ENCODE measurements around the gene MEX3D. TPM values are rescaled to one million over a fixed set of nuclear protein-coding genes. Genes with fewer than 3 reads are reported as not detected.

Gene MEX3D
- total RNA-seq, 1 donor from 2014 or later: 21.4 TPM

- Histone ChIP-seq H3K9me3 (no peaks in the 10 kb centered on the region), H3K27me3 (no peaks in the 10 kb centered on the region), H3K4me3 (no peak overlapping the region), H3K4me1 (peaks cover 26% of the 10 kb centered on the region), H3K36me3 (no peaks in the 10 kb centered on the region), H3K27ac (no peak overlapping the region)
- DNase-seq (ENCODE audit: extremely low spot score in 2 of 2): no peak
- intact Hi-C loops (cut with DNase I): no loop called here
- TF ChIP-seq CTCF (IDR thresholded peaks at IDR 0.05) (no peak), POLR2A (IDR thresholded peaks at IDR 0.05) (no peak), POLR2AphosphoS5 (IDR thresholded peaks at IDR 0.05; ENCODE audit: insufficient read depth in 1 of 2, low read depth in 1 of 2) (no peak)
Measured at GRCh38 chr19:1526979-1527649, 41.0 kb downstream of the MEX3D start.

GRCh38 chr19:1526066-1526778 lies 41.9 kb downstream of the MEX3D start:
- Histone ChIP-seq H3K27ac (no peak overlapping the region), H3K4me3 (no peak overlapping the region), H3K36me3 (no peaks in the 10 kb centered on the region), H3K4me1 (peaks cover 35% of the 10 kb centered on the region), H3K27me3 (no peaks in the 10 kb centered on the region), H3K9me3 (no peaks in the 10 kb centered on the region)
- intact Hi-C loops (cut with DNase I): no loop called here
- TF ChIP-seq POLR2A (IDR thresholded peaks at IDR 0.05) (no peak), CTCF (IDR thresholded peaks at IDR 0.05) (no peak), POLR2AphosphoS5 (IDR thresholded peaks at IDR 0.05; ENCODE audit: insufficient read depth in 1 of 2, low read depth in 1 of 2) (no peak)
- no peak for DNase-seq (ENCODE audit: extremely low spot score in 2 of 2)

- TF ChIP-seq POLR2A (IDR thresholded peaks at IDR 0.05) (no peak), CTCF (IDR thresholded peaks at IDR 0.05) (no peak), POLR2AphosphoS5 (IDR thresholded peaks at IDR 0.05; ENCODE audit: insufficient read depth in 1 of 2, low read depth in 1 of 2) (no peak)
- intact Hi-C loops (cut with DNase I): no loop called here
- Histone ChIP-seq H3K4me3 (peak overlapping the region in 1 of 2 donors; percentile 40), H3K36me3 (no peaks in the 10 kb centered on the region), H3K9me3 (no peaks in the 10 kb centered on the region), H3K27ac (no peak overlapping the region), H3K4me1 (peaks cover 36% of the 10 kb centered on the region), H3K27me3 (no peaks in the 10 kb centered on the region)
- DNase-seq (ENCODE audit: extremely low spot score in 2 of 2): no peak
Measured at GRCh38 chr19:1525343-1525742, 42.8 kb downstream of the MEX3D start.

- Histone ChIP-seq H3K9me3 (no peaks in the 10 kb centered on the region), H3K27ac (no peak overlapping the region), H3K4me1 (peaks cover 36% of the 10 kb centered on the region), H3K4me3 (peak overlapping the region; percentile 40 to 59), H3K36me3 (no peaks in the 10 kb centered on the region), H3K27me3 (no peaks in the 10 kb centered on the region)
- intact Hi-C loops (cut with DNase I): no loop called here
- DNase-seq (ENCODE audit: extremely low spot score in 2 of 2): no peak
- TF ChIP-seq POLR2A (IDR thresholded peaks at IDR 0.05) (no peak), CTCF (IDR thresholded peaks at IDR 0.05) (no peak), POLR2AphosphoS5 (IDR thresholded peaks at IDR 0.05; ENCODE audit: insufficient read depth in 1 of 2, low read depth in 1 of 2) (no peak)
Measured at GRCh38 chr19:1524972-1525325, 43.2 kb downstream of the MEX3D start.

Data from vagina (tissue), 2 donors.